Measurements from ENCODE around the gene LCOR. TPM values are rescaled to one million over a fixed set of nuclear protein-coding genes. Genes with fewer than 3 reads are reported as not detected.

LCOR gene
- total RNA-seq, 4 donors from 2014 or later: 29.1 to 60.9 (median 42.4) TPM

DNA sequence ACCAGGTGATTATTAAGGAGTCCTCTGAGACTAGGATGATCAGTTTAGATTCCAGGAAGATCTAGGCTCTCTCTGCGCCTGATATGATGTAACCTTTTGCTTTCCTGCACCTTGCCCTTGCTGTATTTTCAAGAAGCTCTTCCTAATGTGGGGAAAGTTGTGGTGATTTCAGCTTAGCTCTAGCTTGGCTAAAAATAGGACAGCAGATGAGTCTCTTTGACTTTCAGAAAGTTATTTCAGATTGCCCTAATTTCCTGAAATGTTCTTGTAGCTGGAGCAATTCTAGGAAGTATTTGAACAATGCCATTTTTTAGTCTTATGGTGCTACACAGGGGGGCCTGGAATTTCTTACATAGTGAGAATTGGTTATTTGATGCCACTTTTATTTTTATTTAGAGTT lies 3.8 kb downstream of the LCOR start:
- intact Hi-C loops (cut with DNase I): no loop called here
- Histone ChIP-seq H3K27ac (no peak overlapping the region), H3K27me3 (no peaks in the 10 kb centered on the region), H3K9me3 (no peaks in the 10 kb centered on the region), H3K4me3 (replicated peaks in 1 of 3) (no peak overlapping the region), H3K36me3 (no peaks in the 10 kb centered on the region), H3K4me1 (peaks cover 35 to 37% of the 10 kb centered on the region in 2 donors)
- DNase-seq: no peak
- no peak for TF ChIP-seq POLR2A (IDR thresholded peaks at IDR 0.05)
- TF ChIP-seq, protein P1, sequence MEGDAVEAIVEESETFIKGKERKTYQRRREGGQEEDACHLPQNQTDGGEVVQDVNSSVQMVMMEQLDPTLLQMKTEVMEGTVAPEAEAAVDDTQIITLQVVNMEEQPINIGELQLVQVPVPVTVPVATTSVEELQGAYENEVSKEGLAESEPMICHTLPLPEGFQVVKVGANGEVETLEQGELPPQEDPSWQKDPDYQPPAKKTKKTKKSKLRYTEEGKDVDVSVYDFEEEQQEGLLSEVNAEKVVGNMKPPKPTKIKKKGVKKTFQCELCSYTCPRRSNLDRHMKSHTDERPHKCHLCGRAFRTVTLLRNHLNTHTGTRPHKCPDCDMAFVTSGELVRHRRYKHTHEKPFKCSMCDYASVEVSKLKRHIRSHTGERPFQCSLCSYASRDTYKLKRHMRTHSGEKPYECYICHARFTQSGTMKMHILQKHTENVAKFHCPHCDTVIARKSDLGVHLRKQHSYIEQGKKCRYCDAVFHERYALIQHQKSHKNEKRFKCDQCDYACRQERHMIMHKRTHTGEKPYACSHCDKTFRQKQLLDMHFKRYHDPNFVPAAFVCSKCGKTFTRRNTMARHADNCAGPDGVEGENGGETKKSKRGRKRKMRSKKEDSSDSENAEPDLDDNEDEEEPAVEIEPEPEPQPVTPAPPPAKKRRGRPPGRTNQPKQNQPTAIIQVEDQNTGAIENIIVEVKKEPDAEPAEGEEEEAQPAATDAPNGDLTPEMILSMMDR (IDR thresholded peaks at IDR 0.05): no peak
- 76 to 86% methylated on average over 1 of the region's 1 CpG for WGBS, 2 donors

DNA sequence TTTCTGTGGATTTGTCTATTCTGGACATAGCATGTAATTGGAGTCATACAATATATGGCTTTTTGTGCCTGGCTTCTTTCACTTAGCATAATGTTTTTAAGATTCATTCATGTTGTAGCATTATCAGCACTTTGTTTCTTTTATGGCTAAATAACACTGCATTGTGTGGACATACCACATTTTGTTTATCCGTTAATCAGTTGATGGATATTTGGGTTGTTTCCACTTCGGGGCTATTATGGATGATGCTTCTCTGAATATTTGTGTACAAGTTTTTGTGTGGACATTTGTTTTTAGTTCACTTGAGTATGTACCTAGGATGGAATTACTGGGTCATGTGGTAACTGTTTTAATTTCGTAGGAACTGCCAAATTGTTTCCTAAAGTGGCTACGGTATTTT lies 6.4 kb downstream of the LCOR start:
- H3K4me3 ChIP-seq (replicated peaks in 1 of 3): no peak overlapping the region
- H3K27ac ChIP-seq: no peak overlapping the region
- no peaks in the 10 kb centered on the region for H3K27me3 ChIP-seq
- no peak for DNase-seq
- WGBS, 2 donors: 88 to 93% methylated on average over 4 of the region's 4 CpGs
- intact Hi-C loops (cut with DNase I): no loop called here
- TF ChIP-seq, protein P1 (IDR thresholded peaks at IDR 0.05): no peak
- no peak for TF ChIP-seq POLR2A (IDR thresholded peaks at IDR 0.05)
- peaks cover 32 to 42% of the 10 kb centered on the region in 2 donors for H3K4me1 ChIP-seq
- no peaks in the 10 kb centered on the region for H3K9me3 ChIP-seq
- H3K36me3 ChIP-seq: no peaks in the 10 kb centered on the region

GRCh38 chr10:96840841-96841518 lies 8.9 kb downstream of the LCOR start:
- Histone ChIP-seq H3K4me3 (replicated peaks in 1 of 3) (no peak overlapping the region), H3K27me3 (no peaks in the 10 kb centered on the region), H3K36me3 (no peaks in the 10 kb centered on the region), H3K9me3 (no peaks in the 10 kb centered on the region), H3K27ac (no peak overlapping the region), H3K4me1 (peaks cover 10 to 32% of the 10 kb centered on the region in 2 donors)
- DNase-seq: no peak
- TF ChIP-seq, protein P1 (IDR thresholded peaks at IDR 0.05): no peak
- TF ChIP-seq POLR2A (IDR thresholded peaks at IDR 0.05): no peak
- 85 to 93% methylated on average over 7 of the region's 7 CpGs for WGBS, 2 donors
- intact Hi-C loops (cut with DNase I): no loop called here

GRCh38 chr10:96842896-96843723 lies 11.0 kb downstream of the LCOR start:
- 74% methylated on average over 8 of the region's 8 CpGs for WGBS, 2 donors
- Histone ChIP-seq H3K9me3 (no peaks in the 10 kb centered on the region), H3K27ac (peak overlapping the region in 1 of 3 donors; percentile 8), H3K4me1 (peaks cover 11 to 34% of the 10 kb centered on the region in 2 donors), H3K27me3 (no peaks in the 10 kb centered on the region), H3K4me3 (replicated peaks in 1 of 3) (no peak overlapping the region), H3K36me3 (no peaks in the 10 kb centered on the region)
- TF ChIP-seq, protein P1 (IDR thresholded peaks at IDR 0.05): no peak
- no peak for TF ChIP-seq POLR2A (IDR thresholded peaks at IDR 0.05)
- peak in 1 of 2 donors; percentile 20 for DNase-seq
- intact Hi-C loops (cut with DNase I): no loop called here

- intact Hi-C loops (cut with DNase I): no loop called here
- WGBS, 2 donors: 98 to 99% methylated on average over 2 of the region's 2 CpGs
- TF ChIP-seq, protein P1 (IDR thresholded peaks at IDR 0.05): no peak
- TF ChIP-seq POLR2A (IDR thresholded peaks at IDR 0.05): no peak
- no peak for DNase-seq
- no peaks in the 10 kb centered on the region for H3K27me3 ChIP-seq
- H3K36me3 ChIP-seq: no peaks in the 10 kb centered on the region
- peaks cover 11 to 34% of the 10 kb centered on the region in 2 donors for H3K4me1 ChIP-seq
- H3K27ac ChIP-seq: no peak overlapping the region
- H3K9me3 ChIP-seq: no peaks in the 10 kb centered on the region
- H3K4me3 ChIP-seq (replicated peaks in 1 of 3): no peak overlapping the region
Observed at GRCh38 chr10:96843823-96844222, 11.7 kb downstream of the LCOR start.

Measured in thyroid gland (tissue), 4 donors.